8988T (cell line): ENCODE data around the gene IRX2.
A peak's percentile ranks its signal among the peaks of the same experiment; 100 is the strongest.

Experiments used
- DNase-seq: peaks from one replicate; pipeline ENCODE4 v3.0.0; 2011

The IRX2 gene

DNA sequence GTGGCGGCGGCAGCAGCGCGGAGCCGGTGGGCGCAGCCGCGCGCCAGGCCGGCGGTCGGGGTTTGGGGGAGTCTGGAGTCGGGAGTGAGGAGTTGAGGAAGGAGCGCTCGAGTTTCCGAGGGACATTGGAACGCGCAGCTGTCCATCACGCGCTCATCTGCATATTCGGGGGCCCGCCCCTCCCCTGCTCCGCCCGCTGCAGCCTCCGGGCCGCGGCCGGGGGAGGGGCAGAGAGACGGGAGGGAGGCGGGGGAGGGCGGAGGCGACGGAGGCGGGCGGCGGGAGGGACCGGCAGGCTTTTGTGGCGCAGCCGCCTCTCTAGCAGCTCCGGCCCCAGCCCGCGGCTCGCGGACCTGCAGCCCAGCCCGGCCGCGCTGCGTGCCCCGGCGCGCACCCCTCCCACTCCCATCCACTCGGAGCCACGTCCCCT is at the start of gene IRX2:
IRX2 (minus strand) TSS at position 86 of the 430 bp plus-strand sequence. CDS start 264 bp downstream, outside the sequence.
- peak; percentile 36 for DNase-seq

DNA sequence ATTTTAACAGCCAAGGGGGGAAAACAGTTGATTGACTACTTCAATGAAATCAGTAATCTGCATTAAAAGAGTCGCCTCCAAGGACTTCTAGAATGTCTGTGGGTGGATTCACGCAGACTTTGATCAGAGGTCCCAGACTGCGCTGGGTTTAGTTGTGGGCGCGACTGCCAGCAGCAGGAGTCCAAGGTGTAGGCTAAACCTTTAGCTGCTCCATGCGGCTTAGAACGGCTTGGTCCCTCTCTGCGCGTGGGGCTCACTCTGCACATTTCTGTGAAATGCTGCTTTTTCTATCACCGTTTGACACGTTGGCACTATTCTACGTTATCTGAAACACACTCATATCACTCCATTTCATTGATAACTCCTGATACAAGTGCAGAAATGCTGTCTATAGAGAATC is 48.6 kb upstream of the IRX2 start:
- DNase-seq: no peak

DNA sequence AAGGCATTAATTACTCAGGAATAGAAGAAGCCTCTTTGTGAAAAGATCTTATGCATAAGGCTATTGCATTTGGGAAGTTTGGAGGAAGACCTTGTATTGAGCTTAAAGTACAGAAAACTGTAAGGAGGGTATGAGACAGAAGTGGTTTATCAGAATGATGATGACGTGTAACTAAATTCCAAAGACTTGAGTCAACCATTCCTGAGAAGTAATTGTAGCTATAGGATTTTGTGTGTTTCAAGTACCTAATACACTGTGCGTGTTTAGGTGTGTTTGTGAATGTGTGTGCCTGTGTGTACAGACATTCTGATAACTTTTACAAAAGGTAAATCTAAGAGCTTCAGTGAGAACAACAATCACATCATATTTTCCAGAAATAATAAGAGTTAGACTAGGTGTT is 46.5 kb upstream of the IRX2 start:
- DNase-seq: no peak

DNA sequence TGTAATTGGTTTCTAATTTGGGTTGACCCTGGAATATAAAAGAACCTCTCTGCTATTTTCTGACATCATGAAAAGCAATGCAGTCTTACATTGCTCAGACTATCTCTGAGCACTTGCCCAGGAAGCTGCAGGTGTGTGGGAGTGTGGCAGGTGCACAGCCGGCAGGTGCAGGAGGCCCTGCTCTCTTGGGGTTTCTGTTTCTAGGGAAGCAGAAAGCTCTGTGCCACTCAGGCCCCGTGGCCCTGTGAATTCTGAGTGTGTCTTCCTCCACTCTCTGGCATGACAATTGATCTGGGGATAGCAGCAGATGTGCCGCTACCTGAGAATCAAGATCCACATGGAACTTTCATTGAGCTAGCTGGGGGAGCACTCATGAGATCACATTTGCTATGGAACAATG is 45.7 kb upstream of the IRX2 start:
- no peak for DNase-seq

DNA sequence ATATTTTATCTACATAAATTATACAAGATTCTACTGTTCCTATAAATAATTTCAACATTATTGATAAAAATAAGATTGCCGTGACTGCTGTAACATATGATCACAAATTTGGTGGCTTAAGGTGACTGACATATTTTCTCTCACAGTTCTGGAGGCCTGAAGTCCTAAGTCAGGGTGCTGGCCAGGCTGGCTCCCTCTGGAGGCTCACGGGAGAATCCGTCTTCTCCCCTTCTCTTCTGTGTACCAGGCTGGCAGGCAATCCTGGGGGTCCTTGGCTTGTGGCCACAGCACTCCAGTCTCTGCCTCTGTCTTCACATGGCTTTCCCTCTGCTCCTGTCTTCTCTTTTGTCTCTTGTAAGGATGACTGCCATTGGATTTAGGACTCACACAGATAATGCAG is 31.7 kb upstream of the IRX2 start:
- no peak for DNase-seq

DNA sequence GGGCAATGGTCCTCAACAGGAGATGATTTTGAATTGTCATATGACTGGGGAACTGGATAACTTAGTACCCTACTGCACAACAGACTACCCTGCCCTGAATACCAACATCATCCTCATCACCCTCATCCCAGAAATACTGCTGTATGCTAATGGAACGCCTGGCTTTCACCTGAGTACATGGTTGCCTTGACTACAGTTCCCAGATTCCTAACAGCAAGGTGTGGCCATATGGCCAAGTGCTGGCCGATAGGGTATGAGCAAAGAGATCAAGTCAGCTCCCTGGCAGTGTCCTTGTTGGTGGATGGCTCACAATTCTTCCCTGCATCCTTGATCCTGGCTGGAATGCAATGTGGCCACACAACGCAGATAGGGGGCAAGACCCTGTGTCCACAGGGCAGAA is 31.2 kb upstream of the IRX2 start:
- no peak for DNase-seq

DNA sequence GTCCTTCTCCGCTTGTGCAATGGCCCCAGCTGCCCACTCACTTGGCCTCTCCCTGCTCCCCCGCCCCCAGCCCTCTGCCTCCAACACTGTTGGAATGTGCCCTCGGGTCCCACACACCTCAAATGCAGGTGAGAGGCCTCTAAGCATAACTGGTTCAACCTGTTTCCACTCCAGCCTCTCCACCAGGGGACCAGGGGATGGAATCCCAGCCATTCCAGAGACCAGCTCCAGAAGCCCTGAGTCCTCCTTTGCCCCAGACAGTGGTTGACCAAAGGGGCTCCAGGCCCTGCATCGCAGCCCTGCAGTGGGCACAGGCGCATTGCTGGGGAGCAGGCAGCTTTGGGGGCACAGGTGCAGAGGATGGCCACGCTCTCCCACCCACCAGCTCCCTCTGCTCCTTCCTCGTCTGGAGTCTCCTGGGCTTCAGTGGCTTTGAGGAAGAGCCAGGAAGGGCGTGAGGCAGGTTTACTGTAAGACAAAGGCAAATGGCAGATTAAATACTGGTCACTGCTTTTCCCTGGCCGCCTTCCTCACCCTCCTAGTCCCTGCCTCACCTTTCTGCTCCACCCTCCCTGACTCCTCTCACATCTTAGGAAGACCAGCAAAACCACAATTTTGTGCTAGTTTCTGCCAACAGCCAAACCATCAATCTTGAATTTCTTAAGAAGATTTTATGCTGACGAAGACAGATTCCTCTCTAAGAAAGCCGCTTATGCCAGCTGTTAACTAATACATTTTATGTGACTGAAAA is 29.1 kb upstream of the IRX2 start:
- no peak for DNase-seq

DNA sequence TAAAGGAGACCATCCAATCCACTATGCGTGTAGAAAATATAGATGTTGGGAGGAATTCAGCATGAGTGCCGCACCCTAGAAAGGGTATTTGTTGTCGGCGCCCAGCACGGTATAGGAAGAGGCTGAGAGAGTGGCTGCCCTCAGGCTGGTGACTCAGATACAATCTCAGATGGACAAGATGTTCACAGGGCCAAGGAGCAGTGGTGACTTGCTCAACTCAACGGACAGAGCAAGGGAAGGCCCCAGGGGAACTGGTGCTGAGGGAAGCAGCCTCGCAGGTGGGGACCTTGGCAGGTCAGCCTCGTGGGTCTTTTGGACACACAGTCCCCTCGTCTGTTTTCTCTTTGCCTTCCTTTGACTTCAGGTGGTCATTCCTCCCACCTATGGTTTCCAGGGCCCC is 28.0 kb upstream of the IRX2 start:
- DNase-seq: no peak

DNA sequence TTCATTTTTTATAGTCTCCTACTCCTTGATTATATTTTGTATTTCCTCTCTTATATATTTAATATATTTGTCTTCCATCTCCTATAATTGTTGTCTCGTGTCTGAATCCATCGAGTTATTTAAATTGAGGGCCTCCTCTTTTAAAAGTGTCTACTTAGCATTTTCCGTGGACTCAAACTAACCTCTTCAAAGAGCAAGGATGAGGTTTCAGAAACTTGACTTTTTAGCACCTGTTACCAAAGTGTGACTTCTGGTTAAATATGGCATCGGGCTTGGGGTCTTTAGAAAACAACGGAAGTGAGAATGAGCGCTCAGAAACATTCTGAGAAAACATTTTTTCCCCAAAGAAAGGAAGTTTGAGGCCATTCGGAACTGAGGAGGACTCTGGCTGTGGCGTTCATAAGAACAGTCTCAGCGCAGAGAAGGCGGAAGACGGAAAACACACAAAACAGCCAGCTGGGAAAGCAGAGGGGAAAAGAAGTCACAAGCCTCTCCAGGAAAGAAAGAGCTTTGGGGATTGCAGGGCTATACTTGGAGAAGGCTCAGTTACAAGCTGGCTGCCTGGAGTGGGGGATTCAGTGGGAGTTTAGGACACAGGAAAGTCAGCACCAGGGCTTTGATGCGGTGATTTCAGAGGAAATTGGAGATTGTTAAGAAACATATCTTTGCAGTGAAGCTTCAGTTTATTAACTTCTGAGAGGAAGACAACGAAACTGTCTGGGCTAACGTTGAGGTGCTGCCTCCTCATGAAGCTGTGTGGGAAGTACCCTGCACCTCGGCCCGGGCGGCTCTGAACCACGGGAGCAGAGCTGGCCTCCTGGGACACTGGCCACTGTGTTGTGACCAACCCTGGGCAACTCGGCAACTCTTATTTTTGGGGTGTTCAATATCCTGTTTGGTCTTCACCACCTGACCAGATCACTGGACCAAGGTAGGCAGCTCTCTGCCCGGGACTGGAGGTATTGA is 25.1 kb upstream of the IRX2 start:
- DNase-seq: no peak

DNA sequence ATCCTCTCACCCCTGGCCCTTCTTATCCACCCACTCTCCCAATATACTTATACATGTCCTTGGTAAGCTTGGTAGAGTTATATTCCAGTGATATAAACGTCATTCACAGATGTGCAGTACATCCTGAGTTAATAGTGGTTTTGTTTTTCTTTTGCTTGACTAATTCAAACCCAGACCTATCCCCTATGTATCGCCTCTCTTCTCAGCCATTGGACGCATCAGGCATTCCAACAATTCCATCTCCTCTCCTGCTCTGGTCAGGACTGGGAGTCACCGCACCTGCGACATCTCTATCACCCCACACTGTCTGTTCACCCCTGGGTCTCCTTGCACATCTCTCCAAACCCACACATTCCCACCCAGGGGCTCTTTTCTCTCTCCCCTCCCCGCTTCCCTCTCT is 21.9 kb upstream of the IRX2 start:
- DNase-seq: no peak

DNA sequence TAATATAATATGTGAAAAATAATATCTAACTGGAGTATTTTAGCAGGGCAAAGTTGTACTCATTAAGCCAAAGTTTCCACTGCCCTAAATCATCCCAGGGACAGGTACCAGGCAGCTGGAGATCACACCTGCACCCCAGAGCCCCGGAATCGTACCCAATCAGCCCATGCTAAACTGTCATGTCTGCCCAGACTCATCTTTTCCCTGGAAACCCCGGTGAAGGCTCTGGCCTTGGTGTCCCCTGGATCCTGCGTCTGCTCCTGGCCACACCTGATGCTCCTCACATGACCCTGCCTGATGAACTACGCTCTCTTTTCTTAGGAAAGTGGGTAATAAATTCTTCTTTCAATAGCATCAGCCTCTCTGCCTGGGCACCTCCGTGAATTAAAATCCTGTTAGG is 15.6 kb upstream of the IRX2 start:
- DNase-seq: no peak

DNA sequence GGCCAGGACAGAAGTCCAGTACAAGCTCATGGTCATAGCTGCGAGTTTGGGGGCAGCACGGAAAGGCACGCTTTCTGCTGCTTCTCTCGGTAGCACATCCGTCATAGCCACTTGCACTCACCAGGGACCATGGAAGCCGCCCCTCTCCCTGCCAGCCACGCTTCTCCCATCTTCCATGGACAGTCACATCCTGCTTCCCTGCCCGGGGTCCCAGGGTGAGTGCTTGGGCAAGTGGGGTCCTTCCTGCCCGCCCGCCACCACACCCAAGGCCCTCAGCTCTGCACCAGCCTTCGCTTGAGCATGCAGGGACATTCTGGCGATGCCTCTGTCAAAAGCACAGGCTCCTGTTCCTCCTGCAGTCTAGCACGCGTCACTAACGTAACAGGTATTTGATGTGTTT is 13.1 kb upstream of the IRX2 start:
- DNase-seq: no peak

DNA sequence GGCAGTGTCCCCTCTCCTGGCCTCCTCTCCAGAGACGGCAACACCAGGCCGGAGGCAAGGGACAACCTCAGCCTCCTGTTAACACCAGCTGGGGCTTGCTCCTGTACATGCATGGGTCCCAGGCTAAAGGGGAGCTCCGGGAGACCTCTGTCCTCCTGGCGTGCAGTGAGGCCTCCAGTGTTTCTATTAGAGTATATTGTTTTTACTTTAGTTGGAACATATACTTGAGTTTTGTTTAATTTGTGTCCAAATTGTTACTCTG is 12.0 kb upstream of the IRX2 start:
- no peak for DNase-seq

DNA sequence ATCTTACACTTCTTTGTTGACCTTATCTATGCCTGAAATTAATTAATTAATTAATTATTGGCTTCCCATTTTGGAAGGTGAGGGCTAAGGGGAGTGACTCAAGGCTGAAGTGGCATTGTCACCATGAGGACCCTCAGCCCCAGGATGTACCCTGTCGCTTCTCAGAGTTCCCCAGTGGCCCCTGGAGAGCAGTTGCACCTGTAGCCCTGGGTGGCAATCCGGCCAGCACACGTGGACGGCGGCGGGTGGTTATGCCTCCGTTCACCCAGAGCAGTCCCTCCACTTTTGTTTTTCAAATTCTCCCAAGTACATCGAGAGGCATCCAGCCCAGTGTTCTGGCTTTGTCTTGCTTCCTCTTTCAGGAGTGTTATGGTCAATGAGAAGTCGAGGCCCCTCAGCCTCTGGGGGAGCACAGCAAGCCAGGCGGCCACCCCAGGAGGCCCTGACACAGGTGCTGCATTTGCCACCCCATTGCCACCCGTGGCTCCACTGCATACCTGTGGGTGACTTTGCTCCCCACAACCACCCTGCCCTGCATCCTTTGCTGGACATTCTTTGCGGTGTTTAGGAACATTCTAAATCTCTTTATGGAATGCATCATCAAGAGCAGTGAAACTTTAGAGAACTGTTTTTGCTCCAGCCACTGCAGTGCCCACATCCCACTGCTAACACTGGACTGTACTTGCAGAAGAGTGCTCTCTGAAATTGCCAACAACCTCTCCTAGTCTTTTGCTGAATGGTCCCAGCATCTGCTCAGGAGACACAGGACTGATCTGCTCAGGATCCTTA is 11.5 kb upstream of the IRX2 start:
- DNase-seq: no peak

DNA sequence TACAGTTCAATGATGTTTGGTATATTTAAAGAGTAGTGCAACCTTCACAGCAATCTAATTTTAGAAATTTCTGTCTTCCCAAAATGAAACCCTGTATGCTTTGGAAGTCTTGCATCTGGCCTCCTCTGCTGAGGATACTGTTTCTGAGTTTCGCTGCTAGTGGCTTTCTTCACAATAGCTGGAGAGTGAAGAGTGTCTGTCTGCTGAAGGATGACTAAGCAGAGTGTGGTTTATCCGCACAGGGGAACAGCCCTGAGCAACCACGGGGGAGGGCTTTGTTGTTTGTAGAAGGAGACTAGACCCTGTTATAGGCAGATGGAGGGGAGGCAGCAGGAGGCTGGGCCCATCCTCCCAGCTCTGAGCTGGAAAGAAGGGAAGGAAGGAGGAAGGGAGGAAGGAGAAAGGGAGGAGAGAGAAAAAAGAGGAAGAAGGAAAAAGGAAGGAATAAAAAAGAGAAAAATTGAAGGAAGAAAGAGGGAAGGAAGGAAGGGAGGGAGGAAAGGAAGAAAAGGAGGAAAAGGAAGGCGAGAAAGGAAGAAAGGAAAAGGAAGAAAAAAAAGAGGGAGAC is 10.5 kb upstream of the IRX2 start:
- DNase-seq: no peak

DNA sequence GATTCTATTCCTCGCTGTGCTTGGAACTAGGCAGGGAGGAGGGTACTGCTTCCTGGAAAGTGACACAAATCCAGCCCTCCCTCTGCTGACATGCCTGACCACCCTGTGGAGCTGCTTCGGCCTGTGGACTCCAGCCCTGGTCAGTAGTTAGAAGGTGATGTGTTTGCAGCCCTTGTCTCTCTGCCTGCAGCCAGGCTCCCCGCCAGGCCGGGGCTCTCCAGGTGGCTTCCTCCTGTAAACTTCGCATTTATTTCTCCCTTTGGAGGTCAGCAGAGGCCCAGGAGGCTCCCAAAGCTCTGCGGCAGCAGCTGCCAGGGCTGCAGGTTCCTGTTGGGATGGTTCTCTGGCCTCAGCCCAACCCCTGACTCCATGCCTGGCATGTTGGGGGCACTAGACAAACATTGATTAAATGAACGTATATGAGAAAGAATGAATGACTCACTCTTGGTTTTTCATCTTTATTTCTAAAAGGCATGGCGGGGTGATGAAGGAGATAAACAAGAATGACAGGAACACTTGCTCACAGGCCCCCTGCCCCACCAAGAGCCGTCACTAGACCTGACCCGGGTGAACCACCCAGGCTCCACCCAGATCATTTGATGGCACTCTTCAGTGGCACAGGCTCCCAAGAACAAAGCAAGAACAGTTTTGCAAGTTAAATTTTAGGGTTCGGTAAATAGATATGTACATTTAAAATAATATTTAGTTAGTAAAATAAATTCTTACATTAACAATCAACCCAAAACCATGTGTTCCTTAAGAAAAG is 8.4 kb upstream of the IRX2 start:
- DNase-seq: no peak

DNA sequence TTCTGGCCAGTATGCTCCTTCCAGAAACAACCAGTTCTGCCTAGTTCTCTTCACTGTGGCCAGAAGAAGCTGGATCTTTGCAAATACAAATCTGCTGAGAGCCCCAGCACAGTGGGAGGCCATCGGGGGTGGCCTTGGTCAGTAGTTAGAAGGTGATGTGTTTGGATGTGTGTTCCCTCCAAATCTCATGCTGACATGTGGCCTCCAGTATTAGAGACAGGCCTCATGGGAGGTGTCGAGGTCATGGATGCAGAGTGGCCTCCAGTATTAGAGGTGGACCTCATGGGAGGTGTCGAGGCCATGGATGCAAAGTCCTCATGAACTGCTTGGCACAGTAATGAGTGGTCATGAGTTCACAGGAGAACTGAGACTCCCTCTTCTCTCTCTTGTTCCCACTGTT is 7.6 kb upstream of the IRX2 start:
- DNase-seq: no peak

DNA sequence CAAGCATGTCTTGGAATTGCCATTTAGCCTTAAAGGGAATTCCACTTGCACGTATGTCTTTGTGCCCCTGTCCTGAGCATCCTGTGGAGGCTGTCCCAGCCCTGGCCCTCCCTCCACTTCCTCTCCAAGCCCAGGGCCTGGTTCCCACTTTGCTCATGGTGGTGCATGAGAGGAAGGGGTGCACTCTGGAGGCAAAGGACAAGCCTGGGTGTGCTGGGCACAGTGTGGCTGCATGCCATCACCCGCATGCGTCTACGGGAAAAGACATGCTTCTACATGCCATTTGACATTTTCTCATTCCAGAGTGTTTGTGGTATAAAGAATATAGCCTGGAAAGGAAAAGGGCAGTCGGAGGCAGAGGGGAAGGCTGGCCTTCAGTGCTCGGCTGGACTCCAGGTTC is 7.2 kb upstream of the IRX2 start:
- no peak for DNase-seq

DNA sequence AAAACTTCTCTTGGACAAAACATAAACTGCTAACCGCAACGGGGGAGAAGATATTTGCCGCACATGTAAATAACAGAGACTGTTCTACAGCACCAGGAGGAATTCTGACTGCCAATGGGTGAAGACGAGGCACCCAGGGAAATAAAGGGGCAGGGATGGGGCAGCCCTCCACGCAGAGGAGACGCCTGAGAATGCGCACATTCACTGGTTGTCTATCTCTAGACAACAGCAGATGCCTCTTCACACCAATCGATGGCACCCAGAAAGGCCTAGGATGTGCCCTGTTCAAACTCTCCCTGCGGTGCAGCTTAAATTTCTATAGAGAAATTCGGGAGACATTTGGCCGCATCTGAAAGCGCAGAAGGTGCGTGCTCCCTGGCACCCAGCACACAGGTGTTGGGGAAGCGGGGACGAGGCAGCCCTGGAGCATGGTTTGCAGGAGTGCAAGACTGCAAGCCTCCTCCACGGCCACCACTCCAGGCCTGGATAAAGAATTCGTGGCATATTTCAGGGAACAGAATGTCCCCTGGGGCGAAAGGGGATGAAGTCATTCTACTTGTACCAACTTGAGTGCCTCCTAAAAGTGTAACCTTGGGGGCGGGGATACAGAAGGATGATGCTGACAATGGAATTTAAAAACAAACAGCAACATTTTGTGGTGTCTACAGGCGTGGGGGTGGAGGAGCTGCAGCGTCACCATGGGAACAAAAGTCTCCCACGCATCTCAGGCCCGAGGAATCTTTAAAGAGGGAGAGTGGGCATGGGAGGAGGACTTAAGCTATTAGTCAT is 6.3 kb upstream of the IRX2 start:
- DNase-seq: no peak

DNA sequence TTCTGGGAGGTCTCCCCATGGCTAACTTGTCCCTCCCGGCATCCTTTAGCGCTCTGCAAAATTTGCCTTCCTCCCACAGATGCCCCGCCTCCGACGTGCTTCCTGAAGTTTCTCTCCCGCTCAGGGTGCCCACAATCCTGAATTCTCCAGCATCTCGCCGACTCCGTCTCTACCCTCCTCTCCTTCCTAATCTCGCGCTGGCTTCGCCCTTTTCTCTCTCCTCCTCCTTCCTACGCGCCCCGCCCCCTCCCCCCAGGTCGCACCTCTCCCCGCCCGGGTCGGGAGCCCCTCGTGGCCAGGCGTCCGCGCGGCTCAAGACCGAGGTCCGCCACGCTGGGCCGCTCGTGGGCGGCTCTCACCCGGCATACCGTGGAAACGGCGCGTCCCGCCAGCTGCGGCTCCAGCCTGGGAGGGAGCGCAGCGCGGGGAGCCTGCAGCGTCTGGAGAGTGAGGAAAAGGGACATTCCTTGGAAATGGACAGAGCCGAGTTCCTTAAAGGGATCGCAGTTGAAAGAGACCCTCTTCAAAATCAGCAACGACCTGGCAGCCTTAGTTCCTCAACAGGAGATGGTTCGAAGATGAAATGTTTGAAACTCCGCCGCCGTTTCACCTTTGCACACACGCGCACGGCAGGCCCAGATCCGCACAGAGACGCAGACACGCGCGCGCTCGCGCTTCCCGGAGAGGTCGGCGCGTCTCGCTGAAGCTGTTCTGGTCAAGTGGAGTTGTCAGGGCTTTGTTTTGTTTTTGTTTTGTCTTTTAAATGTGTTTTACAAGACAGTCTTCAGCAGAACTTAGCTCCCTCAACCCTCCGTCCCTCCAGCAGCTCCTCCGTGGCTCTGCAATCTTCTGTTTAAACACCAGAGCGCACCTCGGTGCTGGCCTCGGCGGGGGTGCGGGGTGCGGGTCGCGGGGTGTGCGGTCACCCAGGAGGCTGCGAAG is 5.0 kb upstream of the IRX2 start:
- no peak for DNase-seq
